SH-SY5Y (cell line): ENCODE data around the gene CORO6.

ENCODE experiments used
- GATA2 ChIP-seq: IDR thresholded peaks from 2 replicates; pipeline ENCODE4 v1.6.1; 2011; ENCODE audit warnings: mild to moderate bottlenecking, low read depth, low read length
- GATA3 ChIP-seq: IDR thresholded peaks from 2 replicates; pipeline ENCODE4 v1.6.1; 2011; ENCODE audit warnings: low read depth, mild to moderate bottlenecking, low read length, moderate library complexity

CORO6 gene

GRCh38 chr17:29573558-29573869, 49.2 kb downstream of the CORO6 start:
- no peak for TF ChIP-seq GATA2
- no peak for TF ChIP-seq GATA3

- TF ChIP-seq GATA2 (no peak), GATA3 (no peak)
These were observed 49.8 kb downstream of the CORO6 start for GRCh38 chr17:29572691-29573557.

GRCh38 chr17:29571883-29572681, 50.6 kb downstream of the CORO6 start:
- TF ChIP-seq GATA2: no peak
- TF ChIP-seq GATA3: no peak

GRCh38 chr17:29571486-29571882, 51.2 kb downstream of the CORO6 start:
- TF ChIP-seq GATA2 (no peak), GATA3 (no peak)

- TF ChIP-seq GATA3: no peak
- no peak for TF ChIP-seq GATA2
These were observed 52.2 kb downstream of the CORO6 start for GRCh38 chr17:29570521-29570920.

- TF ChIP-seq GATA2: no peak
- TF ChIP-seq GATA3: no peak
These were observed 53.3 kb downstream of the CORO6 start for GRCh38 chr17:29569245-29569950.

- TF ChIP-seq GATA3 (no peak), GATA2 (no peak)
These were observed 54.1 kb downstream of the CORO6 start, which contains the start of gene TP53I13 for GRCh38 chr17:29568331-29569244. Gene TP53I13, plus strand, starts transcription at chr17:29568701. Its CDS starts 58 bp downstream, at chr17:29568759.

GRCh38 chr17:29567554-29568330, 55.0 kb downstream of the CORO6 start:
- TF ChIP-seq GATA3 (no peak), GATA2 (no peak)

- TF ChIP-seq GATA2: no peak
- TF ChIP-seq GATA3: no peak
These were observed 55.5 kb downstream of the CORO6 start for GRCh38 chr17:29567304-29567553.

- TF ChIP-seq GATA2 (no peak), GATA3 (no peak)
These were observed 56.0 kb downstream of the CORO6 start, which contains the start of gene ABHD15 for GRCh38 chr17:29566473-29567303. Gene ABHD15, minus strand, starts transcription at chr17:29567037. Its CDS starts 71 bp downstream, at chr17:29566966.

- TF ChIP-seq GATA3: no peak
- no peak for TF ChIP-seq GATA2
These were observed 56.9 kb downstream of the CORO6 start for GRCh38 chr17:29565643-29566472.
